Fibroblast of the conjunctiva (primary cell): ENCODE measurements around the gene CCDC106.

Experiments
- DNase-seq: peaks from one replicate; pipeline ENCODE4 v3.0.0-alpha.2; 2010; ENCODE audit warnings: low read depth

Gene CCDC106

DNA sequence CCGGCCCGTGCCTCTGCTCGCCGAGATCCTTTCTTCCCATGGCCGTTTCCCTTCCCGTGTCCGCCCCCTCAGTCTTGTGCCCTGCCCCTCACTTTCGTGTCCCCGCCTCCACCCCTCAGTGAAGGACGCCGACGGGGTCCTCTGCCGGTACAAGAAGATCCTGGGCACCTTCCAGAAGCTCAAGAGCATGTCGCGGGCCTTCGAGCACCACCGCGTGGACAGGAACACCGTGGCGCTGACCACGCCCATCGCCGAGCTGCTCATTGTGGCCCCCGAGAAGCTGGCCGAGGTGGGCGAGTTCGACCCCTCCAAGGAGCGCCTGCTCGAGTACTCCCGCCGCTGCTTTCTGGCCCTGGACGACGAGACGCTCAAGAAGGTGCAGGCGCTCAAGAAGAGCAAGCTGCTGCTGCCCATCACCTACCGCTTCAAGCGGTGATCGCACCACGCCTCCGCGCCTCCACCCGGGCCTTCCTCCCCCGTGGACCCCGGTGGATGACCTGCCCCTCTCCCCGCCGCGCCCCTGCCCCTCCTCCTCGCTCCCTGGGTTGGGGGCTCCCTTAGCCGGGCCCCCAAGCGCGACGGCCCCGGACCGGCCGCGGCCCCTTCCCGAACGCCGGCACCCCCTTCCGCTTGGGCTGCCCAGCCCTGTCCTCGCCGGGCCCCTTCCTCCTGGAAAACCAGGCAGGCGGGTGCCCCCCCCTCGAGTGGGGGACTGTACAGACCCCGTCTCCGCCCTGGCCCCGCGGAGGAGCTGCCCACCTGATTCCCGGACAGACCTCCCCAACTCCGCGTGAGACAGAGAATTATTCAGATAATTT lies 4.5 kb downstream of the CCDC106 start:
- no peak for DNase-seq

- peak; percentile 99 for DNase-seq
Measured at GRCh38 chr19:55653651-55654322, 5.8 kb downstream of the CCDC106 start.

DNA sequence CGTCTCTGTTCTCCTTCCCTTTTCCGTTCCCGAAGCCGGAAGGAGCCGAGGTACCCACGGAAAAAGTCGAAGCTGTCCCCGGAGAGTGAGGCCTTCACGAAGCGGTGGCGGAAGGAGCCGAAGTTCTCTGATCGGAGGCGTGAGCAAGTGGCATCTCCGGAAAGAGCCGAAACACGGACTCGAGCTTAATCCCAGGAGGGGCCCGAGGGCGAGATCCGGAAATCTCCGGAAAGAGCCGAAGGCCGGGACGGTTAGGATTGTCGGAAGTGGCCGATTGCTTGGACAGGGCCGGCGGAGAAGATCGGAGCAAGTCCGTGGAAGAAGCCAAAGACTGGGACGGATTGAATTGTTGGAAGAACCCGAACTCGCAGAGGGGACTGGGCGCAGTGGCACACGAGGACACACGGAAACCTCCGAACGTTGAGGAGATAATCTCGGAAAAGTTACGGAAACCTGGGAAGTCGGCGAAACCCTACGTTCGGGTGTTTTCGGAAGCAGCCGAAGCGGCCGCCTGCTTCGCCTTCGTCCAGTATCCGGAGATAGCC lies 6.4 kb downstream of the CCDC106 start:
- peak; percentile 99 for DNase-seq

DNA sequence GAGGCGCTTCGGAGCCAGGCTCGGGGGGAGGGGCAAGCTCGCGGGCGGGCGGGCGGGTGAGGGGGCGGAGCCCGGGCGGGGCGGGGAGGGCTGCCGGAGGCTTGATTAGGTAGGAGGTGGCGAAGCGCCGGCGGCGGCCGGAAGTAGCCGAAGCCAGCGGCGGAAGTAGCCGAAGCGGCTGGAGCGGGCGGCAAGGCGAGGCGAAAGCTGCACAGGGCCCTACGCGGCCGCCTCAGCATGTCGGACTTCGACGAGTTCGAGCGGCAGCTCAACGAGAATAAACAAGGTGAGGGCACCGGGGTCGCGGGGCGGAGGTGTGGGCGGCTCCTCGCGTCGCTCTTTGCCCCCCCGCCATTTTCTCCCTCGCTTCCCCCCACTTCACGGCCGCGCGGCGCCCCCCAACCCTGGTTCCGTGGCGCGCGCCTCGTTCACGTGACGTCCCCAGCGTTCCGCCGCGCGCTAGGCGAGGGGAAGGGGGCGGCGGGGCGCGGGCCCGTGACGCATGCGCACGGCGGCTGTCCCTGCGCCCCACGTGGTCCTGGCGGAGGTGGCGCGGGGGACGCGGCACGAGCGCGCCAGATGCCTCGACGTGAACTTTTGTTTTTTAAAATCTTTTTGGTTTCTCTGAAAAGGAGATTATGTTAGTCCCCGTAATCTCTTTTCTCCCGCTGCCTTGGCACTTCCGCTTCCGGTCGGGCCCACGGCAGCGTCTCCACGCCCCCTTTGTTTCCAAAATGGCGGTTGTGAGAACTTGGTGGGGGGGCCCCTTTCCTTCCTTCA lies 7.0 kb downstream of the CCDC106 start, which contains the start of gene U2AF2:
Gene U2AF2, plus strand, starts transcription at position 168 of the 780 bp plus-strand sequence. Its CDS starts 70 bp downstream, at position 238.
- peak; percentile 21 for DNase-seq

- no peak for DNase-seq
Measured at GRCh38 chr19:55655648-55656040, 7.6 kb downstream of the CCDC106 start.

DNA sequence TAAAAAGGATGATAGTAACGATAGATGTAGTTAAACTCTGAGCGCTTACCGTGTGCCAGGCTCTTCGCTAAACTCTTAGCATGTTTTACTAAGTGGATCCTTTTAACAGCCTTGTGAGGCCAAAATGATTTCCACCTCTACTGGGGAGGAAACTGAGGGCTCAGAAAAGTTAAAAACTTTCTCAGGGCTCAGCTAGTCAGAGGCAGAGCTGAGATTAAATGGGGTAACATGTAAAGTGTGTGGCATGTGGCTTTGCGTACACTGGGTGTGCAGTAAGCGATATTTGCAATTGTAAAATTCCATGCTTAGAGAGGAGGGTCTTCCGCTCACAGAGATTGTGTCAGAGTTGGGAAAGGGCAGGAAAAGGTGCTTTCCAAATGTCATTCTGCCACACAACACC lies 8.5 kb downstream of the CCDC106 start:
- no peak for DNase-seq

DNA sequence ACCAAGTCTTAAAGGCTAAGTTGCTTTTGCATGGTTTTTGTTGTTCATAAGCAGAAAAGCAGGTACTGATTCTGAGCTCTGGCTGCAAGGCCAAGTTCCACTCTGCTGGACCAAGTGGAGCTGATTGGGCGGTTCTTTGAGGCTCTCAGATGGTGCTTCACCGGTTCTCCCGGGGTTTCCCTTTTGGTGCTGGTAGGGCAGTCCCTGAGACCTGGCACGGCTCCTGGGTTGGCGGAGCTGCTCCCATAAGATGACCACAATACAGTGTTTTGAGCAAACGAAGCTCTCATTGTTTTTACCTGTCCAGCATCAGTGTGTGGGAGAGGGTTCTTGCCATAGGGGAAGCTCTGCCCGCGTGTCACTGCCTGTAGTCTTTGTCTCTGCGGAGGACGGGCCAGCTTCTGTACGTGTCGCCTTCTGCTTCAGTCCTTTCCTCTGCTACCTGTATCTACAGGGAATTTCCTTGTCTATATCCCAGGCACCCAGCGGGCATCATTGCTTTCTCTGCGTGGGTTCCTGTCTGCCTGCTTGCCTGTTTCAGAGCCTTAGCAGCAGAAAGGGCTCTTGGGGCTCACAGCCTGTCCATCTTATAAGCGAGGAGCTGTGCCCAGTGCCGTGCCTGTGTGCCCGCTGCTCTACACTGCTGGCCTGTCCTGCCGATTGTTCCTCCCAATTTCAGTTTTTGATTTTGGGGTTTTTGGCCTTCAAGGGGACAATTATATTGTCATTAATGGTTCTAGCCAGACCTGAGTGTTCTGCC lies 9.2 kb downstream of the CCDC106 start:
- no peak for DNase-seq

GRCh38 chr19:55658846-55659459 lies 10.9 kb downstream of the CCDC106 start:
- no peak for DNase-seq

DNA sequence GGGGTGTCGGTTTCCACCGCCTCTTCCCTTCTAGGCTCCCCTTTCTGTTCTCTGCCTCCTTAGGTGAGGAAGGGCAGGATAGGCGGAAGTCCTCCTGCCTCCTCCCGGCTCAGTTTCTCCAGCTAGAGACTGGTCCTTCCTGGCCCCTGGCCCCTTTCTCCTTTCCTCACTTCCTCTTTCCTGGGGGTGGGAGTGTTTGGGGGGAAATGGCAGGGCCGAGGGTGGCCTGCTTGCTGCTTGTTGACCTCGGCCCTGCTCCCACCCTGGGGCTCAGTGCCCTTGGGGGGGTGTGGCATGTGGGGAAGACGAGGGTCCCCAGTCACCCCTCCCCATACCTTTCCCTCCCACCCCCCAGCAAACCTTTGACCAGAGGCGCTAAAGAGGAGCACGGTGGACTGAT lies 11.8 kb downstream of the CCDC106 start:
- no peak for DNase-seq

DNA sequence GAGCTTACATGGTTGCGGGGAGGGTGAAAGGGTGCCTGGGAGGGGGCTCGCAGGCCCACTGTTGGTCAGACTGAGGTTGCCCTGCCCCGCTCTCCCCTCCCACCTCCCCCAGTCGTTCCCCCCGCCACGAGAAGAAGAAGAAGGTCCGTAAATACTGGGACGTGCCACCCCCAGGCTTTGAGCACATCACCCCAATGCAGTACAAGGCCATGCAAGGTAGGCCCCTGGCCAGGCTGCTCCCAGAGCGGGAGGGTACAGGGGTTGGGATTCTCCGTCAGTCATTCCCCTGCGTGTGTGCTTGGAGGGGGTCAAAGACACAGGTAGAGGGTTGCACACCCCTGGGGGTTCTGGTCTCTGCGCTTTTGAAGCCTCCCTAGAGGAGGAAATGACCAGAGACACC lies 12.4 kb downstream of the CCDC106 start:
- no peak for DNase-seq

GRCh38 chr19:55660991-55661390 lies 13.0 kb downstream of the CCDC106 start:
- no peak for DNase-seq

- DNase-seq = no peak
Measured at GRCh38 chr19:55661826-55662225, 13.8 kb downstream of the CCDC106 start.

DNA sequence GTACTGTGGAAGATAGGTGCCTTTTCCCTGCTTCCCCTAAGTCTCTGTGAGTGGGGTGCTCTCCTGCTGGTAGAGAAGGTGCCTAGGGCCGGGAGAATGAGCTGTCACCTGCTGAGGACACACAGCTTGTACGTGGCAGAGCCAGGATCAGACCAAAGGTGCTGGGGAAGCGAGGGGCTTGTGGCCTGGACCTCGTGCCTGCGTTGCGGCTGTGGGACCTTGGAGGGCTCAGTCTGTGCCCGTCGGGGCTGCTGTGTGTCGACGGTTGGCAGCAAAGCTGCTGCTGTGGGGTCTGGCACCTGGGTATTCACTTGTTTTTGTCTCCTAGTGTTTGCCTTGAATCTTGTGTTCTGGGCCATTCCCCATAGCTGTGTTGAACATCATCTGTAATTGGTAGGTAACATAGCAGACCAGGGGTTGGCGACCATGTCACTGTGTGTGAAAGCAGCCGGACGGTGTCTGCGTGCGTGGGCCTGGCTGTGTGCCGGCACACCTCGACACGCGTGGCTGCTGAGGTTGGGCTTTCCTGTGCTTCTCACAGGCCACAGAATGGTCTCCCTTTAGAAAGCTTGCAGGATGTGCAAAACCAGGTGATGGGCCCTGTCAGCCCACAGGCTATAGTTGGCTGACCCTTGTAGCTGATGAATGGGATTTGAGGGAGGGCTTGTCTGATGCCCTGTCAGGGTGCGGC lies 16.0 kb downstream of the CCDC106 start:
- DNase-seq = no peak

DNA sequence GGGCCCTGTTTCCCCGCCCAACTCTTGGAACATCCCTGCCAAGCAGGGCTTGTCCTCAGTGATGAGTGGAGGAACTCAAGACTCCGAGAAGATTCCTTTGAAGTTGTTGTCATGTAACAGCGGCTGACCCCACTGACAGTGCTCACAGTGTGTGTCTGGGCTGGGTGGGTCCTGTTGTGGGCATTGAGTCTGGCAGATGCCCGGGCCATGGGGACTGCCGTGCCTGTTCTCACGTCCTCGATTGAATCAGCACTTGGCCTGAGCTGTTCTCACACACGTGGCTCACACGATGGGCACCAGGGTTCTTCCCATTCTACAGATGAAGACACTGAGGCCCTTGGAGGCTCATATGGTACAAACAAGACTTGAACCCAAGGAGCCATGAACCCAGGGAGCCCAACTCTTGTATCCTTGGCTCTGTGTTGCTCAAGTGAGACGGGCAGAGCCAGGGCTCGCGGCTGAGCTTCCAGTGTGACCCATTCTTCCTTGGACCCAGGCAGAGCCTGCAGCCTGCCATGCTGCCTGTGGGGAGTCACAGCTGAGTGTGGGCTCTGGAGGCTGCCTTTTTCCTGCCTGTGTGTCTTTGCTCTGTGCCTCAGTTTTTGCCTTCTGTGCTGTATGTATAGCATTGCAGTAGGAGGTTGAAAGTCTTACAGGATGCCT lies 18.5 kb downstream of the CCDC106 start:
- no peak for DNase-seq

DNA sequence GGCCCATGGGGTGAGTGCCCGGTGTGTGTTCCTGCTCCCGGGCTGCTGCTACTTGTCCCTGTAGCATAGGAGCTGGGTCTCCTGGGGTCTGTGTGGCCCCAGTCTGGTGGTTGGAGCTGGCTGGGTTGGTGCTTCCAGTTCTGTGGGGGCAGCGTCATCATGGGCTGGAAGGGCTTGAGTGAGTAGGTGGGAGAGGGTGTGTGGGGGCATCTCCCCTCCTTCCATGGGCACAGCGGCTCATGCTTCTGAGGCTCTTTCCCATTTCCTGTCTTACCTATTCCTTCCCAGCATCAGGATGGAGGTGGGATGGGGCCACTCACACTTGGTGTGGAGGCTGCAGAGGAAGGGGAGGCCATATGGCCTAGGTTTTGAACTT lies 19.0 kb downstream of the CCDC106 start:
- DNase-seq = no peak

GRCh38 chr19:55667511-55667910 lies 19.5 kb downstream of the CCDC106 start:
- DNase-seq = no peak

DNA sequence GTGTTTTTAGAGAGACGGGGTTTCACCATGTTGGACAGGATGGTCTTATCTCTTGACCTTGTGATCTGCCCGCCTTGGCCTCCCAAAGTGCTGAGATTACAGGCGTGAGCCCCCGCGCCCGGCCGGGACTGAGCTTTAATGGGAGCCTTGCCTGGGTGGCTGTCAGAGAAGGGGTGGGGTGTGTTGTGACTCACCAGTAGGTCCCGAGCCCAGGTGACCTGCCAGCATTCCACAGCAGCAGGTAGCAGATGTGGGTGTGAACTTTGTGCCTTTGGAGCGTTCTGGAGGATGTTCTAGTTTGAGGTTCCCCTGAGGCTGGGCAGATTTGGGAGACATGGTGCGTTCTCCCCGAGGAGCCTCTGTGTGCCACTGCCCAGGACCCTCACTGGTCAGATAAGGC lies 19.9 kb downstream of the CCDC106 start:
- DNase-seq = no peak

- DNase-seq = no peak
Measured at GRCh38 chr19:55668603-55669348, 20.8 kb downstream of the CCDC106 start.
